GM19025 (cell line): ENCODE measurements around the gene SEC61B.

Source experiments
- ATAC-seq: cut with Tn5 transposase; IDR thresholded peaks from one replicate; pipeline ENCODE4 v1.9.1; 2021; ENCODE audit warnings: mild to moderate bottlenecking, low read depth, moderate library complexity; ENCODE audit not compliant: unreplicated experiment

SEC61B gene

GRCh38 chr9:99221621-99222415 is at the start of gene SEC61B, which contains the start of gene ALG2:
Gene SEC61B, plus strand, starts transcription at chr9:99222282. Its CDS starts 82 bp downstream, at chr9:99222364.
Gene ALG2, minus strand, starts transcription at chr9:99221942. Its CDS starts 48 bp downstream, at chr9:99221894.
- peak; percentile 94 for ATAC-seq

DNA sequence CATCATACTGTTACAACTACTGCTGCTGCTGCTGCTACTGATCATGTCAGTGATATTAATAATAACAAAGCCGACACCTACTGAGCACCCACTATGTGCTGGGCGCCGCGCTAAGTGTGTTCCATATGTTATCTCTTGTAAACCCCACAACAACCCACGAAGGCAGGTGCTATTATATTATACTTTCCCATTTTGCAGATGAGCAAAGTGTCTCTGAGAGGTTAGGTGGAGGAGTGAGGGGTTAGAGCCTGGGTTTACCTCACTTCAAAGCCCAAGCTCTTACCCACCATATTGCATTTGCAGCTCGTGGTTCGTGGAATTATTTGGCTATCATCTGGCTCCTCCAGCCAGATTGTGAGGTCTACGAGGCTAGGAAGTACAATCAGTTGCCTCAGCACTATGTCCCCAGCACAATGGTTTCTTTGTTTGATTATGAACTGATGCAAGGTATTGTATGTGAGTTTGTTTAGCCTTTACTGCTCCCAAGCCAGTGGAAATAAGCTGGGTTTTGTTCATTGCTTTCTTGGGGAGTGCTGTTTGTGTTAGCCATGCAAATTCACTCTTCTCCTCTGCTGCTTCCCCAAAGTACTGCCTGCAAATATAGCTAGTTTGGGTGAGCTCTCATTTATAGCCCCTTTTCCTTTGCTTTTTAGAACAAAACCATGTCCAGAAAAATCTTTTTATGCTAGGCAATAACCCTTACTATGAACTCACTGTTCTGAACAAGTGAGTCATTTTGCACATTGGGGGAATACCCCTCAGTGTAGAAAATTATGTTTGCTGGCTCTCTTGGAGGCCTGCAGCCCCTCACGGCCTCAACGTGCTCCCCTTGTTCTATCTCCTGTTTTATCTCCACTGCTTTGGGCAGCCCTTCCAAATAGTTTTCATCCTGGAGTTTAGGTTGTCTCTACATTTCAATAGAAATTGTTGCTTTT is 48.2 kb upstream of the SEC61B start:
- no peak for ATAC-seq

DNA sequence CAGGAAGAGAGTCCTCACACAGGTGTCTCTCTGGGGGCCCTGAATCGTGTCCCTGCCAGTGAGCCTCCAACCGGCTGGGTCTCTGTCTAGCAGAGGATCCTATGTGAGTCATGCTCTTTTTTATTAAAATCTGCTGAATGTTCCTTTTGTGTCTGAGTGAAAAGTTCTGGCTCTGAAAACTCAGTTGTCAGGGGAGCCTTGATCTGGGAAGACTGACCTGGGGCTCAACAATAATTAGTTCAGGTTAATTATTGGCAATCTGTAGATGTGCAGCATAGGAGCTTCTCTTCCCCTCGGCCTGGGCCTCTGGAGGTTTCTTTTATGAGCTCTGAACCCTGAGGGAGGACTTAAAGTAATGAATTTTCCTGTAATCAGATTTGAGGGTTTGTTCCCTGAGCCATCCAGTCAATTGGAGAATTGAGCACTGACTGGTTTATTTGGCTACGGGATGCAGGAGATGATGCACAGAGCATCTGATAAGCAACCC is 45.5 kb upstream of the SEC61B start:
- ATAC-seq, result no peak

- no peak for ATAC-seq
Observed at GRCh38 chr9:99177576-99178366, 44.3 kb upstream of the SEC61B start.

DNA sequence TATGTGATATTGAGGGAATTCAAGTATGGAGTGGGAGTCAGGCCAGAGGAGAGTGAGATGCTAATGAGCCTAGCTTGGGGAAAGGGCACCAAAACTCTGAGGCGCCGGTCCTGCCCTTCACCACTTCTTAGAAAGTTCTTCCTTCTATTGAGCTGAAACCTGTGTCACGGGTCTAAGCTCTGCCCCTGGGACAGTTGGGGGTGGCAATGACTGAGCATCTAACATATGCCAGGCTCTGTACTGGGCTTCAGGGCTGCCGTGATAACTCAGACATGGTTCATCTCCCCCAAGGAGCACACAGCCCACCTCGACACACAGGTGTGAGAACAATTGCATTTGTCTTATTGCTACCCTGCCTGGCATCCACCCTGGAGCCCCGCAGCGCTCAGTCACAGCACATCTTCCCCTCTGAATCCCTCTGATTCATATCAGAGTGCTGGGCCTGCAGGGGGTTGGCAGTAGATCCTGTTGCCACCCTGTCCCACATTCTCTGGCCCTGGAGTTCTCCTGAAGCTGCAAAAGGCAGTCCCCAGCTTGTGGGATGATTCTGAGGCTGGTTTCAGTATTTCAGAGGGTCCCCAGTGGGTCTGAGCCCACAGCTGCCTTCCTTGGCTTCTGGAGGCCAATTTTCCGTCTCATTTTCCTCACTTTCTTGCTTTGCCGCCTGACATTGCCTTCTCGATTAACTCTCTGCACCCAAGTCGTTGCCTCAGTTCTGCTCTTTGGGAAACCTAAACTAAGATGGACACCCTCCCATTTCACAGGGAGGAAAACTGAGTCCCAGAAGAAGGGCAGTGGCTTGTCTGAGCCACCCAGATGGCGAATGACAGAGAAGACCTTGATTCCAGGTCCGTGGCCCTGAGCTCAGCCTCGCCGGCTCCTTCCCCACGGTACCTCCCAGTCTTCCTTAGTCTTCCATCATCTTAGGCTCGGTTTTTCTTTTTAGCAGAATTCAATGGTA is 42.9 kb upstream of the SEC61B start:
- no peak for ATAC-seq

GRCh38 chr9:99180199-99180598 is 41.9 kb upstream of the SEC61B start:
- peak; percentile 36 for ATAC-seq

DNA sequence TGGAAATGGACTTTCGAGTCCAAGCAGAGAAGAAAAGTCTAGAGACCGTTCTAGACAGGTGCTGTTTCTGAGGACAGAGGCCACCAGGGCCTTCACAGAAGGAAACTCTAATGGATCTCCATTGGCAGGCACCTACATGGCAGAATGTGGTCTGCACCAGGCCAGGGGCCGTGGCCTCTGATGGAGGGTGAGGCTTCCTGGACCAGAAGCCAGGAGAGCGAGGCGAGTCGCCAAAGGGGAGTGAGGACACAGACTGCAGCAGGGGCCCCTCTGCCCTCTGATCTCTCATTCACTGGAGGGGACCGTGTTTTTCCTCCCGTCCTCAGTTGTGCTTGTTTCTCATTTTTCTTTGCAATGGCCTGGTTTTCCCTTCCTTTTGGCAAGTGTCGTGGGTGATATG is 41.4 kb upstream of the SEC61B start:
- no peak for ATAC-seq

GRCh38 chr9:99181206-99181605 is 40.9 kb upstream of the SEC61B start:
- ATAC-seq, result no peak

DNA sequence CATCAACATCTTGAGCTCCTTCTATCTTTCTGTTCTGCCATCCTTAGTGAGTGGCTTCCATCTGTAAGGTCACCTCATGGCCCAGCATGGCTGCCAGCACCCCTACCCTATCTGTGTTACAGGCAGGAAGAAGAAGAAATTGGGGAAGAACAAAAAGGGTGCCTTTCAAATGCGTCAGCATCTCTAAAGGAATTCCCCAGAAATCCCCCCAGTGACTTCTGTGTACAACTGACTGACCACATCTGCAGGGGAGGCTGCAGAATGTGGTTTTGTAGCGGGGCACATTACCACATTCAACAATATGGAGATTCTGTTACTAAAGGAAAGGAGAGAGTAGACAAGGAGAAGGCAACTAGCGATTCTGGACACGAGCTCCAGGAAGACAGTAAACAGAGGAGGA is 40.5 kb upstream of the SEC61B start:
- peak; percentile 52 for ATAC-seq

- no peak for ATAC-seq
Observed at GRCh38 chr9:99182356-99182755, 39.7 kb upstream of the SEC61B start.

GRCh38 chr9:99183616-99184015 is 38.5 kb upstream of the SEC61B start:
- no peak for ATAC-seq

- ATAC-seq, result no peak
Observed at GRCh38 chr9:99184110-99184474, 38.0 kb upstream of the SEC61B start.

GRCh38 chr9:99184475-99185347 is 37.4 kb upstream of the SEC61B start:
- ATAC-seq, result no peak

DNA sequence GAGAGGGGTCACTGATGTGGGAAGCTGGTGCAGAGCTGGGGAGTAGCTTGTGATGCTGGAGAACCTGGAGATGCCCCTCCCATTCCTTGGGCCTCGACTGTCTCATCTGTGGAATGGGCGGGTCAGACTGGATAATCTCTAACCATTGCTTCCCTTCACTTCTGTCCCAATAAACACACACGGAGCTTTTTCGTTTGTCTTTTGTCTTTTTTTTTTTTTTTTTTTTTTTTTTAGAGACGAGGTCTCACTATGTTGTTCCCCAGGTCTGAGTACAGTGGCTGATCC is 36.8 kb upstream of the SEC61B start:
- no peak for ATAC-seq

DNA sequence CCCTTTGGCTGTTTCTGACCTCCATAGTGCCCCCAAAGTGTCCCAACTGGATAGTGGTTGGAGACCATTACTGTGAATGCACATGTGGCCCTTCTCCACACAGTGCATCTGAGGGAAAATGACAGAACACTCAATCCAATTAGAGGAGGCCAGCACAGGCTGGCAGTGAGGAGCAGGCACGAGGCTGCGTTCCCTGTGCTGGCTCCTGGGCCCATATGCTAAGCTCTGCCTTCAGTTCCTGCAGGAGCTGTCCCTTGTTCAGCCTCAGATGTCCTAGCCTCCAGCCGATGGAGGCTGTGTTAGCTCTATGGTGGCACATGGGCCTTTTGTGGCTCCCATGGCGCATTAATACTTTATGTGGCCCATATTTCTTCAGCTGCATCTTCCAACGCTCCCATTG is 36.1 kb upstream of the SEC61B start:
- ATAC-seq, result no peak

- ATAC-seq, result no peak
Observed at GRCh38 chr9:99187311-99187710, 34.8 kb upstream of the SEC61B start.

DNA sequence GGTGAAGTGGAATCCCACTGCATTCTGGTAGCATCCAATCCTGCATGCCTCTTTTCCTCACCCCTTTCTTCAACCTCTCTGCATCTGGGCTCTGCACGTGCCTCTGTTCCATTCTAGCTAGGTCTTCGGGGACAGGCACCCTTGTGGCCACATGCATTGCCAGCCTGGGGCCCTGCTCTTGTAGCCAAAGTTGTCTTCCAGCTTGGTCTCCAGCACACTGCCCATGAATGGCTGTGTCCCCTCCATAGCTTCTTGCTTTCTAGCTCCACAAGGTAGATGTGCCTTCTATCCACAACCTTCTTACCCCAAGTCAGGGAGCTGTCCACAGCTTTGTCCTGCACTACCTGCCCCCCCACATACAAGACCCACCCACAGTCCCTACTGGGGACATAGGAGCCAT is 32.9 kb upstream of the SEC61B start:
- no peak for ATAC-seq

DNA sequence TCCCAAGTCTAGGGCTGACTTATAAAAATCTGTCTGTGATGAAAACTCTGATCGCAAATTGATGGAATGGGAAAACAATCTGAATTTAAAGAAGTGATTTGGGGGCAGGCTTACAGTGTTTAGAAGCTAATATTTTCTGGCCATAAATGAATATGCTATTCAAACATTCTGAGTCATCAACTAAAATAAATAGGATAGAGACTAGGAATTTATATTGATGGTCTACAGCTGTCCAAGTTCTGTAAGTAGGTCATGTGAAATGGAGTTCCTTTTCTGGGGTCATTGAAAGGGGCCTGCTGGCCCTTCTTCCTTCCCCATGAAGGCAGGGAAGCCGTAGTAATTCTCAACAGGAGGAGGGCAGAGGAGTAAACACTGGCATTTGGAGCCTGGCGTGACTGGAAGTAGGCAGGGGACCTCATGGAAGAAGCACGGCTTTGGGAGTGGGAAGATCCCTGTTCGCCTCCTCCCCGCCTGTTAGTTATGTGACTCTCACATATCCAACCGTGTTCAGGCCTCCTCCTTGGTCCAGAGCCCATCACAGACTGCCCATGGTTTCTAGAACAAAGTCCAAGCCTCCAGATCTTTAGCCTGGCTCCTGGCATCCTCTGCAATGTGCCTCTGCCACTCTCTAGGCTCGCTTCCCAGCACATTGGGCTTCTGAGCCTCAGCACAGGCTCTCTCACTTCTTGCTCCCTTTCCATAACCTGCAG is 32.0 kb upstream of the SEC61B start:
- no peak for ATAC-seq
